Peyer's patch (tissue), 4 donors: ENCODE measurements around the gene SIRPG.

Experiments
- POLR2A ChIP-seq, 2 donors: fragments of 450-650 bp; IDR thresholded peaks; one replicate each; pipeline ENCODE4 v1.5.1; 2017; ENCODE audit warnings: antibody characterized with exemption in 2 of 2, mild to moderate bottlenecking in 2 of 2, moderate library complexity in 2 of 2
- TF ChIP-seq, protein P1 (sequence below), 6 experiments: fragments of 450-650 bp in 4 of 6; fragments of 200-600 bp in 2 of 6; sonication (generic) in 1 of 6; IDR thresholded peaks; one replicate each; pipeline ENCODE4 v1.5.1; 2017 to 2019; ENCODE audit warnings: antibody characterized with exemption in 6 of 6, mild to moderate bottlenecking in 3 of 6, moderate library complexity in 1 of 6

DNA sequence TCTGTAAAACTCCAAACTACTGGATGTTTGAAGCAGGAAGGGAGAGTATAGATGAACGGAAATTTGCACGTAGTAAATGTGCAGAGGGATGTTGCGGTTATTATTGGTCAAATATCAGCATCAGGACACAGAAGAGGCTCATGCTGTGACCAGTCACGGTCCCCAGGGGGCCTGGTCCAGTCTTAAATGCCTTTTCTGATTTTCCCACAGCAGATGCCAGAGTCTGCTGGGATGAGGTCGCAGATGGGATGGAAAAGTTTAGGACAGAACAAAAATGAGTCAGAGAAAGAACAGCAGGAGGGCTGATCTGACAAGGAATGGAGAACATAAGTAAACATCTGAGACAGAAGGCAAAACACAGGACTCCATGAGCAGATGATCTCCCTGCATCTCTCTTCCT lies 11.7 kb upstream of the SIRPG start:
- no peak for TF ChIP-seq POLR2A (IDR thresholded peaks at IDR 0.05)
- TF ChIP-seq, protein P1, sequence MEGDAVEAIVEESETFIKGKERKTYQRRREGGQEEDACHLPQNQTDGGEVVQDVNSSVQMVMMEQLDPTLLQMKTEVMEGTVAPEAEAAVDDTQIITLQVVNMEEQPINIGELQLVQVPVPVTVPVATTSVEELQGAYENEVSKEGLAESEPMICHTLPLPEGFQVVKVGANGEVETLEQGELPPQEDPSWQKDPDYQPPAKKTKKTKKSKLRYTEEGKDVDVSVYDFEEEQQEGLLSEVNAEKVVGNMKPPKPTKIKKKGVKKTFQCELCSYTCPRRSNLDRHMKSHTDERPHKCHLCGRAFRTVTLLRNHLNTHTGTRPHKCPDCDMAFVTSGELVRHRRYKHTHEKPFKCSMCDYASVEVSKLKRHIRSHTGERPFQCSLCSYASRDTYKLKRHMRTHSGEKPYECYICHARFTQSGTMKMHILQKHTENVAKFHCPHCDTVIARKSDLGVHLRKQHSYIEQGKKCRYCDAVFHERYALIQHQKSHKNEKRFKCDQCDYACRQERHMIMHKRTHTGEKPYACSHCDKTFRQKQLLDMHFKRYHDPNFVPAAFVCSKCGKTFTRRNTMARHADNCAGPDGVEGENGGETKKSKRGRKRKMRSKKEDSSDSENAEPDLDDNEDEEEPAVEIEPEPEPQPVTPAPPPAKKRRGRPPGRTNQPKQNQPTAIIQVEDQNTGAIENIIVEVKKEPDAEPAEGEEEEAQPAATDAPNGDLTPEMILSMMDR (IDR thresholded peaks at IDR 0.05), result no peak
